Measurements from ENCODE around the gene TBC1D3D.
"Not testable (repeated sequence)": the region's sequence is repeated elsewhere in the genome, so short reads cannot be mapped to it uniquely, and the experiment has no call there.

The TBC1D3D gene

DNA sequence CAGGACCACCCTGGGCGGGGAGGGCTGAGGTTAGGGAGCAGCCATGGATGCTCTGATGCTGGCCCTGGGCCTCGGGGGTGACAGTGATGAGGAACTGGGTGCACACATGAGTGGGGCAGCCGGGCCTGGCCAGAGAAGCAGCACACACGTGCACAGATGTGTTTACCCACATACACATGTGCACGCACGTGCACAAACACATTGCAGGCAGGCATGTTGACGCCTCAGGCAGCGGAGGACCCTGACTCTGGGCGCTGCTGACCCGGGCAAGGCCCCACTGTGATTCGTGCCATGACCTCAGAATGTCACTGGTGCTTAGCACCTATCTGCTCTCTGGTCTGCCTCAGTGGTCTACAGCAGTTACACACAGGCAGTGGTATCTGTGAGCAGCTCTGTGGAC is at the start of gene TBC1D3D:
Gene TBC1D3D, plus strand, starts transcription at position 301 of the 400 bp plus-strand sequence. CDS start 1,585 bp downstream, outside the sequence.
- not testable (repeated sequence) for DNase-seq (ENCODE audit: low spot score); FAIRE-seq

DNA sequence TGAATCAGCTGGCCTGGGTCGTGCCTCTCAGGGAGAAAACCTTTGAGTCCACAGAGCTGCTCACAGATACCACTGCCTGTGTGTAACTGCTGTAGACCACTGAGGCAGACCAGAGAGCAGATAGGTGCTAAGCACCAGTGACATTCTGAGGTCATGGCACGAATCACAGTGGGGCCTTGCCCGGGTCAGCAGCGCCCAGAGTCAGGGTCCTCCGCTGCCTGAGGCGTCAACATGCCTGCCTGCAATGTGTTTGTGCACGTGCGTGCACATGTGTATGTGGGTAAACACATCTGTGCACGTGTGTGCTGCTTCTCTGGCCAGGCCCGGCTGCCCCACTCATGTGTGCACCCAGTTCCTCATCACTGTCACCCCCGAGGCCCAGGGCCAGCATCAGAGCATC is 14.8 kb upstream of the TBC1D3D start, which contains the start of gene TBC1D3L:
Gene TBC1D3L, minus strand, starts transcription at position 101 of the 400 bp plus-strand sequence. CDS start 1,540 bp downstream, outside the sequence.
- FAIRE-seq; DNase-seq (ENCODE audit: low spot score): not testable (repeated sequence)

Measured in RCC 7860 (cell line).